Umbilical cord (tissue), 2 donors: ENCODE data around the gene AMZ2. TPM values are rescaled to one million over a fixed set of nuclear protein-coding genes. Genes with fewer than 3 reads are reported as not detected.
A peak's percentile ranks its signal among the peaks of the same experiment; 100 is the strongest.

Experiments used
- DNase-seq: peaks from one replicate; pipeline ENCODE4 v3.0.0-alpha.2; 2015; ENCODE audit warnings: low spot score
- total RNA-seq: library from RNA; depleted of rRNA; stranded (reverse); fragments of >200 nt; gene quantifications from one replicate; pipeline ENCODE4 v1.2.3, GENCODE V29; 2014; ENCODE audit warnings: low replicate concordance; ENCODE audit not compliant: insufficient read depth

The AMZ2 gene
- total RNA-seq, 1 donor from 2014 or later = 46.0 TPM

- DNase-seq = peak; percentile 61
Observed at GRCh38 chr17:68290955-68291835, 43.4 kb downstream of the AMZ2 start, which contains the start of the genes ARSG and SLC16A6. TSS of gene ARSG (plus strand) at chr17:68291495. CDS start at chr17:68307494, 15,999 bp downstream. TSS of gene SLC16A6 (minus strand) at chr17:68291127. CDS start at chr17:68278320, 12,807 bp downstream.

DNA sequence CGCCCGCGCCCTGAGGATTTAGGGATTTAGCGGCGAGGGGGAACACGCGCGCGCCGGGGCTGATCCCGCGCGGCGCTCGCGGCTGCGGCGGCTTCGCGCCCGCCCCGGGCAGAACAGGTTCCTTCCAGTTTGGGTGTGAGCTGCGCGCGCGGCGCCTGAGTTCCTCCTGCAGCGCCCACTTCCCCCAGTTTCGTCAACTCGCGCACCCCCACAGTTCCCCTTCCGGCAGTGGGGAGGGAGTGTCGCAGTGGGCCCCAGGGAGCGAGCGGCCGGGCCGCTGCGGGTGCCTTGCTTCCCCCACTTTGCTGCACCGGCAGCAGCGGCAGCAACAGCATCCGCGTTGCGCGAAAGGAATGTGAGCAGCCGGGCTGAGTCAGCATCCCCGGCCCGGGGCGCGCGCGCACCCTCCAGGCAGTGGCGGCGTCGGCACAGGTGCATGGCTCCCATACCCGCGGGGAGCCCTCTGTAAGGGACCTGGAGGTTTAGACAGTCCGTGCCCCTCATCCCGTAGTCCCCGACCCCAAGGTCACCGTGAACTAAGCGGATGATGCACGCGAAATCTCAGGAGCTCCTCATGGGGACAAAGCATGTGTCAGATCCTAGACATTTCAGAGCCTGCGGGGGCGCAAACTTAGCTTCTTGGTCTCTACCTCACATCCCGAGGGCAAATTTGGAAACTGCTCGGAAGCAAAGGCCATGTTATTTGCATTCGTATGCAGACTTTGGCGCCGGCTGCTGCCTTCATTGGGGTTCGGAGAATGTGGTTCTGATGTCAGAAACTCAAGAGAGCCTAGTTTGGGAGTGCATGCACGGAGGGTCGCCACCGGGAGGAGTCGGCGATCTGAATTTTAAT is 44.2 kb downstream of the AMZ2 start:
- peak; percentile 66 for DNase-seq

GRCh38 chr17:68292689-68293040 is 44.8 kb downstream of the AMZ2 start:
- DNase-seq = no peak

DNA sequence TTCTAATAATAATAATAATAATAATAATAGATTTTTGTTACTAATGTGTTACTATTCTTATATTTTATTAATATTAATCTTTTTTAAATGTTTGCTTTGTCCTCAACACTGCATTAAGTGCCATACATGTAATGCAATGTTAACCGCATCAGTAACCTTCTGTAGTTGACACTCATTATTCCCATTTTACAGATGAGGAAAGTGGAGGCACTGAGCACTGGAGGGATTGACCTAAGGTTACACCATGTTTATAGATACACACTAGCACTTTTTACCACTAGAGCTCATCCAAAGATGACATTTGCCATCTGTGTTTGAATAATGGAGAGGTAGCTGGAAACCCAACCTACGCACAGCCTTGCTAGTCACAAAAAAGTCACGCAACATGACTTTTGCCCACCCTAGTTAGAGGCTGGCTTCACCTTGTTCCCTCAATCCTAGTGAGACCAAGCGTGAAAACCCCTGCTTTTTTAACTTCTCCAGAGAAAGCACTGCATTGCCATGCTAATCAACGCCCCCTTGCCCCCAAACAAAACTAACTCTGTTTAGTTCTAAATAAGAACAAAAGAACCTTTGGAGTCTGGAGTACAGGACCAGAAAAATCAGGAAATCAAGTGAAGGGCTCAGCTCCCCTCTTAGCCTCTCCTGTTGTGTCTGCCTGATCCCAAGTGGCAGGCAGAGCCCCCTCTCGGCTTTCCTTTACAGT is 45.8 kb downstream of the AMZ2 start:
- no peak for DNase-seq

DNA sequence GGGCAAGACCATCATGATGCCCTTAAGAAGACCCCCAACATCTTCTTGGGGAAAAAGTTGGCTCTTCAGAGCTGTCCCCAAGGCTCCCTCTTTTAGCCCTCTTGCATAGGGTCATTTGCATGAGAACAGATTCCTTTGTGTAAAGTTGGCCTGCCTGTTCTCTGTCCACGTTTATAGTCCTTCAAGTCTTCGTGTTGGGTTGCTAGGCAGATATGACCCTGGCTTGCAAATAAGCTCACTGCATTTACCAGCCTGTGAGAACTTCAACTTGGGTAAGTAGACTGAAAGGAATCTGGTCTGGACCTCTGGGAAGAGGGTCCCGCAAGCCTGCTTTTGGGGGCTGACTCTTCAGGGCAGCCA is 46.3 kb downstream of the AMZ2 start:
- DNase-seq = no peak

DNA sequence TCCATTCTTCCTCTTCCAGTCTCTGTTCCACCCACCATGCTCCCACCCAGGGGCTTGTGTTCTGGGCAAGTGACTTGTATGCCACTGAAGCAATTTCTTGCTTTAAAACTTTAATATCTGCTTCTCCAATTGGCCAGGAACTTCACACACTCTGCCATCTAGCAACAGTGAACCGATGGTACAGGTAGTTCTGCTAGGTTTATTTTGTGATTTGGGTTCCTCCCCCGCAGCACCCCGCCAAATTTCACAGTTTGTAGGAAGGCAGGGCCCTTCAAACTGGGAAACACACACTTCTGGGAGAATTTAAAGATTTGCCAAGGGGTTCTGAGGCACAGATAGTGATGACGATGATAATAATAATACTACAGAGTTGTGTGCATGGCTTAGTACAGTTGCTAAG is 46.8 kb downstream of the AMZ2 start:
- no peak for DNase-seq

- no peak for DNase-seq
Observed at GRCh38 chr17:68295086-68295485, 47.2 kb downstream of the AMZ2 start.

- DNase-seq = no peak
Observed at GRCh38 chr17:68296217-68297191, 48.7 kb downstream of the AMZ2 start.

- no peak for DNase-seq
Observed at GRCh38 chr17:68297195-68297594, 49.4 kb downstream of the AMZ2 start.

GRCh38 chr17:68298601-68299000 is 50.8 kb downstream of the AMZ2 start:
- DNase-seq = no peak

GRCh38 chr17:68299817-68300216 is 52.0 kb downstream of the AMZ2 start:
- DNase-seq = no peak

- no peak for DNase-seq
Observed at GRCh38 chr17:68301438-68301959, 53.7 kb downstream of the AMZ2 start.

- DNase-seq = no peak
Observed at GRCh38 chr17:68302066-68302564, 54.3 kb downstream of the AMZ2 start.

DNA sequence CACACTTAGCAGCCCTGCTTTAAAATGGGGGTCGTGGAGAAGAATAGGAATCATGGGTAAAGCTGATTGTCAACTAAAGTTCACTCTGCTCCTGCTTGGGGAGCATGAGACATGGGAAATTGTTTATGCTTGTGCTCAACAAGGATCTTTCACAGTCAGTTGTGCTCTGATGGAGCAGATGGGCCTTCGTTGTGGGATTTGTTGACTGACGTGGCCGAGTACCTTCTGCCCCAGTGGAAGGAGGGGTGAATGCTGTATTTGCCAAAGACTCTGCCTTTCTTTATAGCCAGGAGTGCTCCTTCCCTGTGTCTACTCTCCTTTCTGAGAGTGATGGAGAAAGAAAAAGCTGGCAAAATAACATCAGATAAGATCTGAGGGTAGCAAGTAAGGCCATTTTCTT is 54.8 kb downstream of the AMZ2 start:
- no peak for DNase-seq

GRCh38 chr17:68304706-68305105 is 56.9 kb downstream of the AMZ2 start:
- DNase-seq = no peak

- DNase-seq = no peak
Observed at GRCh38 chr17:68305142-68305541, 57.3 kb downstream of the AMZ2 start.
